ENCODE results near the gene GALR3.
"Not testable (repeated sequence)": the region's sequence is repeated elsewhere in the genome, so short reads cannot be mapped to it uniquely, and the experiment has no call there.

The GALR3 gene, protein sequence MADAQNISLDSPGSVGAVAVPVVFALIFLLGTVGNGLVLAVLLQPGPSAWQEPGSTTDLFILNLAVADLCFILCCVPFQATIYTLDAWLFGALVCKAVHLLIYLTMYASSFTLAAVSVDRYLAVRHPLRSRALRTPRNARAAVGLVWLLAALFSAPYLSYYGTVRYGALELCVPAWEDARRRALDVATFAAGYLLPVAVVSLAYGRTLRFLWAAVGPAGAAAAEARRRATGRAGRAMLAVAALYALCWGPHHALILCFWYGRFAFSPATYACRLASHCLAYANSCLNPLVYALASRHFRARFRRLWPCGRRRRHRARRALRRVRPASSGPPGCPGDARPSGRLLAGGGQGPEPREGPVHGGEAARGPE

GRCh38 chr22:37823134-37823985 lies at the start of gene GALR3:
TSS of gene GALR3 (plus strand) at chr22:37823382. CDS start at chr22:37823407, 25 bp downstream.
- DNase-seq (ENCODE audit: low read depth), result no peak

DNA sequence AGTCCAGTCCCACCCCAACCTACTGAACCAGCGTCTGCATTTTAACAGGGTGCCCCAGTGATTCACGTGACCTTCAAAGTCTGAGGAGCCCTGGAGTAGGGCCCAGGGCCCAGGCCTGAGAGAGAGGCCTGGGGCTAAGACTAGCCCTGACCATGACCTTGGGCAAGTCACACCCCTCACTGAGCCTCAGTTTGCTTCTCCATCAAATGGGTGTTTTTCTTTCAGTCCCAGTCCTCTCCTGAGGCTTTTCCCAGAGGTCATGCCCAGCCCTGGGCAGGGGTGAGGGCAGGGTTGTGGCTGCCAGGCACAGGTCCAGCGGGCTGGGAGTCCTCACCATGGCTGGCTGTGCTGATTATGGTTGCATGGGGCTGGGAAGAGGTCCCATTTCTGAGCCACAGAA lies 48.5 kb upstream of the GALR3 start:
- no peak for DNase-seq (ENCODE audit: low read depth)

DNA sequence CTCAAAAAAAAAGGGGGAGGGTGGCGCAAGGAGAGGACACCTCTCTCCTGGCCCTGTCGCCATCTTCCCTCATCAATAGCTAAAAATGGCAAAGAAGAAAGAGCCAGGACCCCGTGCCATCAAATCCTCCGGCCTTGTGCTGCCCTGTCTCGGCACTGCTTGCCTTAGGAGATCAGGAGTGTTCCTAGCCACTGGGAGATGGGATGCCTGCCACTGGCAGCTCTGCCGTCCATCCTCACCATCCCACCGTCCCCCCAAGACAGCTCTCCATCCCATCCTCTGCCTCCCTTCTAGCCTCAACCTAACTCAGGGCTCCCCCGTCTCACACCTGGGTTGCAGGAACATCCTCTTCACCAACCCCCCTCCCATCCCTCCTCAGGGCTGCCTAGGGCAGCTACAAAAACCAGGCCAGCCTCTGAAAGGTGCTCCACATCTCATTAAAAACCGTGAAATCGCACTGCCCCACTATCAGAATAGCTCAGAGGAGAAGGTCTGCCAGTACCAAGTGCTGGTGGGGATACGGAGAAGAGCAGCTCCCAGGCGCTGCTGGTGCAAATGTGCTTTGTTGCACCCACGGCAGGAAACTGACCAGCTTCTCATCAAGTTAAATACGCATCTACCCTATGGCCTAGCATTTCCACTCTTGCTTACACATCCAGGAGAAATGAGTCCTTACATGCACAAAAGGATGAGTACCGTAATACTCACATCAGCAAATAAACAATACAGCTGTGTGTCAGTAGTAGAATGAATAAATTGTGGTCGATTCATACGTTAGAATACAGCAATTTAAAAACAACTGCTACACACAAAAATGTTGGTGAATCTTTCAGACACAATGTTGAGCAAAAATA lies 47.2 kb upstream of the GALR3 start:
- DNase-seq (ENCODE audit: low read depth), result peak; percentile 62

DNA sequence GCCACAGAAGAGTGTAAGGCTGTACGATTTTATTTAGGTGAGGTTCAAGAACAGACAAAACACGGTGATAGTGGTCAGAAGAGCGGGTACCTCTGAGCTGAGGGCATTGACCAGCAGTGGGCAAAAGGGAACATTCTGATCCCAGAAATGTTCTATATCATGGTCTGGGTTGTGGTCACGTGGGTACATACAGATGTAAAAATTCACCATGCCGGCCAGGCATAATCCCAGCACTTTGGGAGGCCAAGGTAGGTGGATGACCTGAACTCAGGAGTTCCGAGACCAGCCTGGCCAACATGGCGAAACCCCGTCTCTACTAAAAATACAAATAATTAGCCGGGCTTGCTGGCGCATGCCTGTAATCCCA lies 46.6 kb upstream of the GALR3 start:
- no peak for DNase-seq (ENCODE audit: low read depth)

- peak; percentile 84 for DNase-seq (ENCODE audit: low read depth)
Measured at GRCh38 chr22:37777122-37777687, 46.0 kb upstream of the GALR3 start.

- no peak for DNase-seq (ENCODE audit: low read depth)
Measured at GRCh38 chr22:37778370-37779009, 44.7 kb upstream of the GALR3 start.

- DNase-seq (ENCODE audit: low read depth), result no peak
Measured at GRCh38 chr22:37781434-37782059, 41.6 kb upstream of the GALR3 start.

GRCh38 chr22:37782340-37783168 lies 40.6 kb upstream of the GALR3 start:
- DNase-seq (ENCODE audit: low read depth), result no peak

DNA sequence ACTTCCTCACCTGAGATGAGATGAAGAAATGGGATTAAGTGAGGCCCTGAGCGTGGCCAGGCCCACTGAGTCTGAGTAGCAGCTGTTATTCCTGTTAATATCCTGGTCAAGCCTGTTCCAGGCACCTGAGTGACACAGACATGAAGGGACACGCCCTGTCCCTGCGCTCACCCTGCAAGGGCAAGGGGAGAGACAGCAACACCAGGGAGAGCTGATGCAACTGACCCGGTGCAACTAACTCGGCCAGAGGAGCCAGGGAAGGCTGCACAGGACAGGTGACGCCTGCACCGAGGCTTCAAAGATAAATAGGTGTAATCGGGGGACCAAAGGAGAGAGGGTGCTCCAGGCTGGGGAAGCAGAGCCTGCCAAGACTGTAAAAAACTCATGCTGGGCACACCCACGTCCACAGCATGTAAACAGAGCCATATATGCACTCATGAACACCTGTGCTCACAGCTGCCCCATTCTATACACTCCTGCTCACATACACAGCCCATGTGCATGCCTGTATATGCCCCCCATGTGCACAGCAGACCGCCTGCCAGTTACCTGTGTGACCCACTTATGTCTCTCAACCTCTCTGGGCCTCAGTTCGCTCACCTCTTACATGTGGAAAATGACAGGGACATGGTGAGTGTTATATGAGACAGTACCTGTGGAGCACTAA lies 38.2 kb upstream of the GALR3 start:
- DNase-seq (ENCODE audit: low read depth), result no peak

DNA sequence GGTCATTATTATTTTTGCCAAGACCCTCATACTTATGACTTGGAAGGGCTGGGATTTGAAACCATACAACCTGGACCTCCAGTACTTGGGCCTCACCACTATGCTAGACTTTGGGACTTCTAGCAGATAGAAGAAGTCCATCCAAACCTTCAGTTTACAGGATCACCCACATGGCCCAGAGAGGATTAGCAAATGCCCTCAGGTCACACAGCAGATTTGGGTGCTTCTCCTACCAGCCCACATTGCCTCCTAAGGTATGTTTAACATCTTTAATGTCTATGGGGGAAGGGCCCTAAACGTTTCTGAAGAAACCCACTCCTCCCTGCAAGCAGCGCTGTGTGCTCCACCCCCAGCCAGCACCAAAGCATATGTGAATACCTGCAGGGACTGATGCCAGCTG lies 32.9 kb upstream of the GALR3 start:
- no peak for DNase-seq (ENCODE audit: low read depth)

GRCh38 chr22:37792494-37792893 lies 30.7 kb upstream of the GALR3 start:
- DNase-seq (ENCODE audit: low read depth), result no peak

DNA sequence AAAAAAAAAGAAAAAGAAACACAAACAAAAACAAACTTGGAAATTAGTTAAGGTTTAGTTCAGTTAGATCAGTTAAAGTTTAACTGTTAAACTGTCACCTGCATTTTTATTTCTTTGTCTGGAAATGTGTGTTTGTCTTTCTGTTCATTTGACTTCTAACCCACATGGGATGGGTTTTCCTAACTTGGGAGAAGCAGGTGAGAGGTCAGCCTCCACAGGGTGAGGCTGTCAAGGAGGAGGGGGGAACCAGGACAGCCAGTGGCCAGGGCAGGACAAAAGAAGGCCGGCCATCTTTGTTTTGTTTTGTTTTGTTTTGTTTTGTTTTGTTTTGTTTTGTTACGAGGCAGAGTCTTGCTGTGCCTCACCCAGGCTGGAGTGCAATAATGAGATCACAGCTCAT lies 28.8 kb upstream of the GALR3 start:
- DNase-seq (ENCODE audit: low read depth), result no peak

DNA sequence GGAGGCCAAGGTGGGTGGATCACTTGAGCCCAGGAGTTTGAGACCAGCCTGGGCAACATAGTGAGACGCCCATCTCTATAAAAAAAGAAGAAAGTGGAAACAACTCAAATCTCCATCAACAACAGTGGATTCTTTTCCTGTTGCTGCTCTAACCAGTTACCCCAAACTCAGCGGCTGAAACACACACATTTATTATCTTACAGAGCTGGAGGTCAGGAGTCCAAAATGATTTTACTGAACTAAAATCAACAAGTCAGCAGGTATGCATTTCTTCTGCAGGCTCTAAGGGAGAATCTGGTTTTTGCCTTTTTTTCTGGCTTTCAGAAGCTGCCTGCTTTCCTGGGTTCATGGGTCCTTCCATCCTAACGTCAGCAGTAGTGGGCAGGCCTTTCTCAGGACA lies 27.1 kb upstream of the GALR3 start:
- no peak for DNase-seq (ENCODE audit: low read depth)

- not testable (repeated sequence) for DNase-seq (ENCODE audit: low read depth)
Measured at GRCh38 chr22:37797259-37797658, 25.9 kb upstream of the GALR3 start.

GRCh38 chr22:37797874-37798500 lies 25.2 kb upstream of the GALR3 start:
- DNase-seq (ENCODE audit: low read depth), result no peak

DNA sequence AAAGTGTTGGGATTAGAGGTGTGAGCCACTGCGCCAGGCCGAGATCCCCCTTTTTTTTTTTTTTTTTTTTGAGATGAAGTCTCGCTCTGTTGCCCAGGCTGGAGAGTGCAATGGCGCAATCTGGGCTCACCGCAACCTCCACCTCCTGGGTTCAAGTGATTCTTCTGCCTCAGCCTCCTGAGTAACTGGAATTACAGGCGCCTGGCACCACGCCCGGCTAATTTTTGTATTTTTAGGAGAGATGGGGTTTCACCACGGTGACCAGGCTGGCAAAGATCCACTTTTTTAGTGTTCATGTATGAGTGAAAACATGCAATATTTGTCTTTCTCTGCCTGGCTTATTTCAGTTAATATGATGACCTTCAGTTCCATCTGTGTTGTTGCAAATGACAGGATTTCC lies 23.2 kb upstream of the GALR3 start:
- DNase-seq (ENCODE audit: low read depth), result not testable (repeated sequence)

DNA sequence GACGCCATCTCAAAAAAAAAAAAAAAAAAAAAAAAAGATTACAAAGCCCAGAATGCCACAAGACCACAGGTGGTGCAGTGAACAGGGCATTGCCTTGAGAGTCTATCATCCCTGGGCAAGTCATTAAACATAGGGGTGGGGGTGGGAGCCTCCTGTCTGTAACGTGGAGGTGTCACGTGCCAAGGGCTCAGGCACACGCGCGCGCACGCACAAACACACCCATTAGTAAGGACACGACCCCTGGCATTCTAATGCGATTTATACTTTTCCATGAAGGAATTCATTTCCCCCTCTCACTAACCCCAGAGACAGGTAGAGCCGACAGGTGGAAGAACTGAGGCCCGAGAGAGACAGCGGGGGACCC lies 21.3 kb upstream of the GALR3 start:
- DNase-seq (ENCODE audit: low read depth), result no peak

- DNase-seq (ENCODE audit: low read depth), result no peak
Measured at GRCh38 chr22:37802310-37803194, 20.6 kb upstream of the GALR3 start.

Data from HS-5 (cell line).